GM13976 (cell line): ENCODE measurements around the gene ANKAR.

Experiments used
- DNase-seq: peaks from one replicate; pipeline ENCODE4 v3.0.0; 2012; ENCODE audit warnings: low spot score
- CTCF ChIP-seq: IDR thresholded peaks from 2 replicates; pipeline ENCODE4 v1.5.1; 2012; ENCODE audit warnings: borderline replicate concordance, mild to moderate bottlenecking; ENCODE audit not compliant: insufficient read depth; ENCODE audit errors: extremely low read depth, missing control alignments, control extremely low read depth
- in situ Hi-C: fragments of 300-500 bp; cut with MboI; formaldehyde crosslinking; loops from one replicate; pipeline ENCODE4 v1.12.0; 2022; ENCODE audit warnings: low sequenced_read_pairs, mixed read lengths, inconsistent platforms; ENCODE audit not compliant: unreplicated experiment

Gene ANKAR

GRCh38 chr2:189669913-189670312, 4.6 kb upstream of the ANKAR start:
- TF ChIP-seq CTCF = no peak
- in situ Hi-C loops = loop anchor here (25.0 kb wide), 1 partner anchor 392 kb away; the partner anchor contains the start of gene MSTN
- no peak for DNase-seq

- no peak for TF ChIP-seq CTCF
- DNase-seq = no peak
- in situ Hi-C loops = loop anchor here (25.0 kb wide), 1 partner anchor 388 kb away; the partner anchor contains the start of gene MSTN
These were observed 653 bp upstream of the ANKAR start for GRCh38 chr2:189673661-189674373.

- in situ Hi-C loops = no loop called here
- DNase-seq = no peak
These were observed 2.0 kb downstream of the ANKAR start for GRCh38 chr2:189676471-189676870.

GRCh38 chr2:189679226-189679625, 4.8 kb downstream of the ANKAR start:
- in situ Hi-C loops = no loop called here
- DNase-seq = no peak
- TF ChIP-seq CTCF = no peak

More at GRCh38 chr2:189676471-189676870, 2.0 kb downstream of the ANKAR start:
- TF ChIP-seq CTCF = no peak

GRCh38 chr2:189681203-189681602, 6.7 kb downstream of the ANKAR start:
- no peak for TF ChIP-seq CTCF
- in situ Hi-C loops = no loop called here
- no peak for DNase-seq

- in situ Hi-C loops = no loop called here
- no peak for DNase-seq
- no peak for TF ChIP-seq CTCF
These were observed 7.4 kb downstream of the ANKAR start for GRCh38 chr2:189681903-189682302.
